Measurements from ENCODE around the gene TNFRSF11A.

TNFRSF11A gene

GRCh38 chr18:62324917-62325805, at the start of gene TNFRSF11A:
Gene TNFRSF11A (plus strand): TSS chr18:62325310. CDS start chr18:62325353, 43 bp downstream.
- DNase-seq, result no peak

GRCh38 chr18:62277045-62277444, 48.1 kb upstream of the TNFRSF11A start:
- no peak for DNase-seq

DNA sequence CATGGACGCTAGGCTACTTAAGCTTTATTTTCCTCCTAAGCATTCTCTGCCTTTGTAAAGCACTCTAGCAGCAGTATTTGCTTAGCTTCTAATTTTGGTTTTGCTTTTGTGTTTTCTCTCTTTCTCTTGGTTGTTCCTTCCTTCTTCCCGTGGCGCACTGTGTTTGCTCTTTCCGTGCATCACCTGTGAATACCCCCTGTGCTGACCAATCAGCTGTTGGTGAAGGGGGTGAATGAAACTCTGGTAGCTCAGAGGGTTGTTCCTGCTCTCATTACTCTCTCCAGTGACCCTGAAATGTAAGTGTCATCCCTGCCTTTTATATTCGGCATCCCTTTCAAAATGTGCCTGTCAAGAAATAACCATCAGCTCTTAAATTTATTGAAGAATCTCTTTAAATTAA, 45.5 kb upstream of the TNFRSF11A start:
- peak; percentile 82 for DNase-seq

DNA sequence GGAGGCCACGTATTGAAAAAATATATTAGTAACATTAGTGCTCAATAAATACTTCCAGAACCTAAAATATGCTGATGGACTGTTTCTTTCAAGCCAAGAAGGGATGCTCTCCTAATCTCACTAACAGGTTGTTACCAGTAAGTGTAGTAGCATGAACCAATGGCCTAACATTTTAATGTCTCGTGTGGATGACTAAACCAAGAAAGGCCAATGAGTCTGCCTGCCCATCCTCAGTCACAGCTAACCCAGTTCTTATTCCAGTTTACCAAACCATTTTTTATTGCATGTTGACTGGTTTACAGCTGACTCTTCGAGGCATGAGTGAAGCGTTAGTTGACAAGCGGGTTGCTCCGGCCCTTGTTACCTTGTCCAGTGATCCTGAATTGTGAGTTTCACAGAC, 45.1 kb upstream of the TNFRSF11A start:
- no peak for DNase-seq

DNA sequence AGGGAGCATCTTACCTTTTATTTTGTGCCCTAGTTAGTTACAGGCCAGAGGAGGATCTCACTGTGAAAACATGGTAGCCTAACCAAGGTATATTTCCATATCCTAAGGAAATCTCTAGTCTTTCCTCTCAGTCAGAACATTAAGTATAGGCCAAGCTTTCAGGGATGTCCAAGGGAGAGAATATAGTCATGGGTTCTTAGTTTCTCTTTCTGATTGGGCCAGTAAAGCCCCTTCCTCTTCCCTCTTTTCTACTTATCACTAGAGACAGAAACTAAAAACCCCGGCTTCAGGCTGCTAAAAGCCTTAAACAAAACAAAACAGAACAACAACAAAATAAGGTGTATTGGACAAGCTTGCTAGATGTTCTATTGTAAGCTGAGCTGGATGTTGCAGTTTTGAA, 44.3 kb upstream of the TNFRSF11A start:
- DNase-seq, result no peak

- DNase-seq, result no peak
Observed at GRCh38 chr18:62281684-62282083, 43.4 kb upstream of the TNFRSF11A start.

DNA sequence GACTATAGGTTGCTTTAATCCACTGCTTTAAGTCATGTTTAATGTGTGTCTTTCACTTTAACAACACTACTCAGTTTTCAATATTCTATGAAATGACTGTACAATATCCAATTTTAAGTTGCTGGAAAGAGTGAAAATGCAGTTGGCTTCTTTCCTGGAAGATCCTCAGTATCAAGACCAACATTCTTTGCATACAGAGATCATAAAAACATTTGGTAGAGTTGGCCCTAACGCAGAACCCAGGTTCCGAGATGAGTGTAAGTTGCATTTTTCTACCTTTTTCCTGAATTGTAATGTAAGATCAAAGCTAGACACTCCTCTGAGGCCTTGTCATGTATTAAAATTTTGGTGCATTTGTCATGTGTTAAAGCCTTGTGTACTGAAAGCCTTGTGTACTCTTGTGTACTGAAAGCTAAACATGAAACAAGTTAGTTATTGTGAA, 42.9 kb upstream of the TNFRSF11A start:
- no peak for DNase-seq

DNA sequence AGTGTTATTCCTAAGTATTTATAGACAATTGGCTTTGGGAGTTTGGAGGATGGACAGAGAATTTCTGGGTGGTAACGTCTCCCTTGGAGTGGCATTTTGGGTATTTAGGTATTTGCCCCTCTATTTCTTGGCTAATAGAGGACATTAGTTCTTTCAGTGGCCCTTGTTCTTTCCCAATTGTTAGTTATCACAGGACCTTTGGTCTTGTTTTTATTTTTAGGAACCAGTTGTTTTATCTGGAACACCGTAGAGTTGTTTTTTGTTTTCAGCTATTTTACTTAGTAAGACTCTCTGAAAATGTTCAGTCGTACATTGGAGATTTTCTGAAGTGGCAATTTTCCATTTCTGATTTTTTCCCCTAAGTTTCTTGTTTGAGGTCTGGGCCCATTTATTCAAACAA, 40.5 kb upstream of the TNFRSF11A start:
- DNase-seq, result no peak

DNA sequence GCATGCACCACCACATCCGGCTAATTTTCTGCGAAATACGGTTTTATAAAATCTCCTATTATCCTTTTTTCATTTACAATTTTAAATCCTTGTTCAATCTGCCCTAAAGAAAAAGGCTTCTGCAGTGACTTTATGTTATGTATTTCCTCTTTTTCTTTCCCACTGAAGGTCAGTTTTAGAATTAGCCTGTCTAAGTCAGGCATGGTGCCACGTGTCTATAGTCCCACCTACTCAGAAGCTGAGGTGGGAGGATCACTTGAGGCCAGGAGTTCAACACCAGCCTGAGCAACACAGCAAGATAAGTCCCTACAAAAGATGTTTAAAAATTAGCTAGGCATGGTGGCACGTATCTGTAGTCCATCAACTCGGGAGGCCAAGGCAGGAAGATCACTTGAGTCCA, 39.8 kb upstream of the TNFRSF11A start:
- DNase-seq, result no peak

DNA sequence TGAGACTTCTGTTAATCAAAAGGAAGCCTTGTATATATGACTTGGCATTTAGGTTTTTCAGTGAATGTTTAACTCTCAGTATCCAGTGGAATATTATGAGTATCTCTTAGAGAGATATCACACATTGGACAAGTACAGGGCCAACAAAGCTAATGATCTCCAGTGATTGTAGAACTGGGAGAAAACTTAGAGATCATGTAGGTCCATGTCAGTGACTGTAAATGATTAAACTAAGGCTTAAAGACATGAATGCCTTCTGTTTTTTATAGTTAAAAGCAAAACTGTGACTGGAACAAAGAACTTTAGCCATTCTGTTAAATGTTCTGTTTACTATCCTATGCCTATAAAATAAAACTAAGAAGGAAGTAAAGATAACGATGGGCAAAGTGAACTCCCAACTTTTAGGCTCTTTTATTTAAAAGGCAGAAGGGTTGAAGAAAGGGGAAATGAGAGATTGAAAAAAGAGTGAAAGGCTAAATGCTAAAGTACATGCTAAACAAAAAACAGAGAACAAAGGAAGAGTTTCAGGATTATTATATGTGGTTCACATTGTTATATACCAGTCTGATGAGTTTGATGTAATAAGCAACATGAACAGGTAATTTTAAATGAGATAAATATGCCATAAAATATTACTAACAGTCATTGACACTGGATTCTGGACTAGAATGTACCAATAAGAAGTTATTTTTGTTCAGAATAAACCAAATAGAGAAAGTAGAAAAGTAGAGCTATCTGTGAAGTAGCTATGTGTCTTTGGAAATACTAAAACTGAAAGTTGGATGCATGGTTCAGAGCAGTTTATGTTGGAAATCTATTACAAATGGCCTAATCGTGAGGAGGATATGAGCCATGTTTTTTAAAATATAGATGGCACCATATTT, 37.1 kb upstream of the TNFRSF11A start:
- DNase-seq, result no peak

DNA sequence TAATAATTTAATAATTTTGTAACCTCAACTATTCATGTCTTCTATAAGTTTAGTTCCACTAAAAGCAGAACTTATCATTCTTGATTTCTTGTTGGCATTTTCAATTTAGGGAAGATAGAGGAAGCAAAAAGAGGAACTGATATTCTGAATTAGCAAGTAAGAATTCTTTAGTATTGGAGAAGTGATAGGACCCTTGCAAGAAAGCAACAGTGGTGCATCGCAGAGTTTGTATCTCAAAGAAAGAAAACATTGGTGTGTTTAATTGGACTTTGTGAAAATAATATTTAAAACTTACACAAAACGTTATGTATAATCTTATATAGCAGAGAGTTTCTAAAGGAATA, 36.5 kb upstream of the TNFRSF11A start:
- no peak for DNase-seq

GRCh38 chr18:62289047-62289446, 36.1 kb upstream of the TNFRSF11A start:
- DNase-seq, result no peak

GRCh38 chr18:62294073-62294472, 31.0 kb upstream of the TNFRSF11A start:
- no peak for DNase-seq

GRCh38 chr18:62300359-62300963, 24.6 kb upstream of the TNFRSF11A start:
- DNase-seq, result no peak

- no peak for DNase-seq
Observed at GRCh38 chr18:62301322-62301721, 23.8 kb upstream of the TNFRSF11A start.

DNA sequence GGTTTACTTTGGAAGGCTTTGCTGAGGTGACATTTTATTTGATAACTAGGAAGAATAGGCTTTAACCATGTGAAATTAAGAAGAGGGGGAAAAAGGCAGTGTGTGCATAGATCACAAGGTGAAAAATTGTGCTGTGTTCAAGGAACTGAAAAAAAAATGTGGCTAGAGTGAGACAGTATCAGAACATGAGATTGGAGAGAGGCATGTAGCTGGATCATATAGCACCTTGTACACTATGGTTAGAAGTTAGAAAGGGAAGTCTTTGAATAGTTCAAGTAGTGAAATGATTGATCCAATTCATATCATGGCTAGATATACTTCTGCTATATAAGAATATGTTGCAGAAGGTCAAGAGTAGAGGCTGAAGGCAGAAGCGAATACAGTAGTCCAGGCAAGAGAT, 12.3 kb upstream of the TNFRSF11A start:
- DNase-seq, result no peak

GRCh38 chr18:62318228-62319180, 6.6 kb upstream of the TNFRSF11A start:
- DNase-seq, result no peak

DNA sequence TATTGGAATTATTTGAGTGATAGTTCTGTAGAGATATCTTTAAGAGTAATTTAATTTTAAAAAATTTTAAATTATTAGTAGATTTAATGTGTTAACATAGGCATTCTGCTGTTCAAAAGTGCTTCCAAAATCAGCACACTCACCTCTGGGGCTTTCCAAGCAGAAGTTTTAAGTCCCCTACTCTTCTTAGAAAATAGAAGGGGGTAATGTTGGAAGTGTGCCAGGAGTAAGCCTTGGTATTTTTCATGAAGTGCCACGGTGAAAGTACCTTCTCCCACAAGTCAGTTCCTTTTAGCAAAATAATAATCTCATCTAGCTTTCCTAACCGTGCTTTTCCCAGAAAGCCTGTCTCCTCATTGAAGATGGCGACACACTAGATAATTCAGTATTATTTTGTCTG, 3.9 kb upstream of the TNFRSF11A start:
- DNase-seq, result no peak

DNA sequence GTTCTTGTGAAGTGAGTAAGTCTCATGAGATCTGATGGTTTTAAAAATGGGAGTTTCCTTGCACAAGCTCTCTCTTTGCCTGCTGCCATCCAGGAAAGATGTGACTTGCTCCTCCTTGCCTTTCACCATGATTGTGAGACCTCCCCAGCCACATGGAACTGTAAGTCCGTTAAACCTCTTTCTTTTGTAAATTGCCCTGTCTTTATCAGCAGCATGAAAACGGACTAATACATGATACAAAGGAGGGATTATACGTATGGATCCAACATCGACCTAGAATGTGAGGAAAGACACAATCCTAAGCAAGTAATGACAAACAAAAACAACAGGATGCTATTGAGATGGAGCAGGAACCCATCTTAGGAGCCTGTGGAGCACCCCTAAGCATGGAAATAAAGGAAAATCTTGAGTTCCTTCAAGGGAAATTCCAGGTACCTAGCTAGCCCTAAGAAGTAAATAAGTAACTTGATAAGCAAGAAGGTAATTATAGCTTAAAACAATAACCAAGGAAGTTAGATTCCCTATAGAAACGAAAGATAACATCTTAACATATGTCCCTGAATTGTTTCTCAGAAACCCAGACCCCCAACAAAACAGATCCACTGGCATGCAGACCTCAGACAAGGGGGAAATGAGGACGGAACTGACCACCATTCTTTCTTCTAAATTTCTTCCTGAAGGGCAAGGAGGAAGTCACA, 1.5 kb upstream of the TNFRSF11A start:
- no peak for DNase-seq

- no peak for DNase-seq
Observed at GRCh38 chr18:62324181-62324828, 805 bp upstream of the TNFRSF11A start.
